Smooth muscle cell (in vitro differentiated cells): Measurements from ENCODE around the gene NCOA6. TPM values are rescaled to one million over a fixed set of nuclear protein-coding genes. Genes with fewer than 3 reads are reported as not detected.

Experiments
- DNase-seq: peaks from one replicate; lab custom pipeline; 2025; ENCODE audit not compliant: unreplicated experiment; lab: John Stamatoyannopoulos, UW
- H2AFZ ChIP-seq: fragments of 200-600 bp; sonication (generic); 2 replicates; pipeline ENCODE4 v1.6.0; 2016; ENCODE audit warnings: antibody characterized with exemption, low read depth, mild to moderate bottlenecking
- H3F3A ChIP-seq: fragments of 200-600 bp; sonication (generic); 2 replicates; pipeline ENCODE4 v1.6.0; 2017; ENCODE audit warnings: antibody characterized with exemption, low read depth
- H3K27ac ChIP-seq: fragments of 200-600 bp; sonication (generic); 2 replicates; pipeline ENCODE4 v1.5.1; 2016; ENCODE audit warnings: low read depth, mild to moderate bottlenecking
- H3K27me3 ChIP-seq: fragments of 200-600 bp; sonication (generic); 2 replicates; pipeline ENCODE4 v1.6.1; 2016; ENCODE audit warnings: low read depth, mild to moderate bottlenecking
- H3K36me3 ChIP-seq: fragments of 200-600 bp; sonication (generic); 2 replicates; pipeline ENCODE4 v1.5.1; 2016; ENCODE audit warnings: low read depth
- H3K4me1 ChIP-seq: fragments of 200-600 bp; sonication (generic); 2 replicates; pipeline ENCODE4 v1.5.1; 2016; ENCODE audit warnings: low read depth
- H3K4me2 ChIP-seq: fragments of 200-600 bp; sonication (generic); 2 replicates; pipeline ENCODE4 v1.6.0; 2016; ENCODE audit warnings: mild to moderate bottlenecking
- H3K4me3 ChIP-seq: fragments of 200-600 bp; sonication (generic); 2 replicates; pipeline ENCODE4 v1.5.1; 2016; ENCODE audit warnings: mild to moderate bottlenecking
- H3K79me2 ChIP-seq: fragments of 200-600 bp; sonication (generic); 2 replicates; pipeline ENCODE4 v1.6.0; 2016; ENCODE audit warnings: low read depth, mild to moderate bottlenecking
- H3K9ac ChIP-seq: fragments of 200-600 bp; sonication (generic); 2 replicates; pipeline ENCODE4 v1.6.0; 2016; ENCODE audit warnings: low read depth
- H3K9me3 ChIP-seq: fragments of 200-600 bp; sonication (generic); replicated peaks from 2 replicates; pipeline ENCODE4 v1.5.1; 2016; ENCODE audit warnings: low read depth
- H4K20me1 ChIP-seq: fragments of 200-600 bp; sonication (generic); 2 replicates; pipeline ENCODE4 v1.6.0; 2016; ENCODE audit warnings: low read depth
- WGBS: methylation state at CpG from one replicate; pipeline ENCODE4 v1.1.7; 2016; ENCODE audit warnings: low lambda C conversion rate; 5-methylcytosine and 5-hydroxymethylcytosine counted together
- polyA plus RNA-seq: library from polyadenylated mRNA; unstranded; fragments of >200 nt; fragmentation: Nextera tagmentation; extraction: Ambion mirVana; gene quantifications from 2 replicates; pipeline ENCODE4 v1.2.1, GENCODE V29; 2016
- total RNA-seq: library from RNA; depleted of rRNA; stranded (reverse); fragments of >200 nt; gene quantifications from 2 replicates; pipeline ENCODE4 v1.2.3, GENCODE V29; 2014
- TF ChIP-seq, protein P1 (sequence below): fragments of 200-600 bp; sonication (generic); IDR thresholded peaks from 2 replicates; pipeline ENCODE4 v1.5.1; 2017; ENCODE audit warnings: borderline replicate concordance, mild to moderate bottlenecking, antibody characterized with exemption; ENCODE audit not compliant: insufficient read depth, poor library complexity, severe bottlenecking

Gene NCOA6
- total and polyA plus RNA-seq, 2 experiments from 2014 or later, result 15.6 to 19.0 TPM

DNA sequence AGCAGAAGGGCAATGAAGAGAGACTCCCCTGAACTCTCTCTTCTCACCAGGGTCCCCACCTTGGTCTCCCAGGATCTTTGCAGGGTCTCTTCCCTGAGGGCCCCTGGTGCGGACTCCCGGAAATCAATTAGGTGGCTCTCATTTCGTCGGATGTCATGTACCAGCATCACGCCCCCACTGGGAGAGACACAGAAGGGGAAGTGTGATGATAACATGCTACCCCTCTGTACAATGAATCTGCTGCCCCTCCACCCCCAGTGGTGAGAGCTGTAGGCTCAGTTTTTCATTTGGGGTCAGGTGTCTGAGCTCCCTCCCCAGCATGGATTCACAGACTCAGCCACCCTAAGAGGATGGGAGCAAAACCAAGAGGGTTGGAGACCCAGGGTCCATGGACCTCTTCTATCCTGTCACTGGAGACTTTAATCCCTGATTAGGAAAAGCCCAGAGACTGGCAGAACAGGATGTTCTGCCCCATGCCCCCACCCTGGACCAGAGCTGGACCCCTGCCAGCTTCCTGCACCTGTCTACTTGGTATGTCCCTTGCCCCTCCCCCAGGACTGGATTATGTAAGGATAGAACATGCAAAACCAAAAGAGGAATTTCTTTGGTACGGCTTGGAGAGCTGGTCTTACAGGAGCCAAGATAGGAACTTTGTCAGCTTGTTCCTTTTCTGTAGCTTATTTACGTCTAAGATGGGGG, 36.1 kb upstream of the NCOA6 start:
- H3K79me2 ChIP-seq, result no peaks in the 10 kb centered on the region
- H3K4me2 ChIP-seq, result no peak overlapping the region
- H4K20me1 ChIP-seq, result no peaks in the 10 kb centered on the region
- no peak overlapping the region for H2AFZ ChIP-seq
- DNase-seq, result no peak
- TF ChIP-seq, protein P1, sequence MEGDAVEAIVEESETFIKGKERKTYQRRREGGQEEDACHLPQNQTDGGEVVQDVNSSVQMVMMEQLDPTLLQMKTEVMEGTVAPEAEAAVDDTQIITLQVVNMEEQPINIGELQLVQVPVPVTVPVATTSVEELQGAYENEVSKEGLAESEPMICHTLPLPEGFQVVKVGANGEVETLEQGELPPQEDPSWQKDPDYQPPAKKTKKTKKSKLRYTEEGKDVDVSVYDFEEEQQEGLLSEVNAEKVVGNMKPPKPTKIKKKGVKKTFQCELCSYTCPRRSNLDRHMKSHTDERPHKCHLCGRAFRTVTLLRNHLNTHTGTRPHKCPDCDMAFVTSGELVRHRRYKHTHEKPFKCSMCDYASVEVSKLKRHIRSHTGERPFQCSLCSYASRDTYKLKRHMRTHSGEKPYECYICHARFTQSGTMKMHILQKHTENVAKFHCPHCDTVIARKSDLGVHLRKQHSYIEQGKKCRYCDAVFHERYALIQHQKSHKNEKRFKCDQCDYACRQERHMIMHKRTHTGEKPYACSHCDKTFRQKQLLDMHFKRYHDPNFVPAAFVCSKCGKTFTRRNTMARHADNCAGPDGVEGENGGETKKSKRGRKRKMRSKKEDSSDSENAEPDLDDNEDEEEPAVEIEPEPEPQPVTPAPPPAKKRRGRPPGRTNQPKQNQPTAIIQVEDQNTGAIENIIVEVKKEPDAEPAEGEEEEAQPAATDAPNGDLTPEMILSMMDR, result no peak
- peaks cover 8% of the 10 kb centered on the region for H3K36me3 ChIP-seq
- no peak overlapping the region for H3K27ac ChIP-seq
- H3K4me3 ChIP-seq, result no peak overlapping the region
- H3K9ac ChIP-seq, result no peak overlapping the region
- no peaks in the 10 kb centered on the region for H3F3A ChIP-seq
- no peaks in the 10 kb centered on the region for H3K27me3 ChIP-seq
- no peaks in the 10 kb centered on the region for H3K4me1 ChIP-seq
- WGBS, result 95% methylated on average over 7 of the region's 7 CpGs
- no peaks in the 10 kb centered on the region for H3K9me3 ChIP-seq

DNA sequence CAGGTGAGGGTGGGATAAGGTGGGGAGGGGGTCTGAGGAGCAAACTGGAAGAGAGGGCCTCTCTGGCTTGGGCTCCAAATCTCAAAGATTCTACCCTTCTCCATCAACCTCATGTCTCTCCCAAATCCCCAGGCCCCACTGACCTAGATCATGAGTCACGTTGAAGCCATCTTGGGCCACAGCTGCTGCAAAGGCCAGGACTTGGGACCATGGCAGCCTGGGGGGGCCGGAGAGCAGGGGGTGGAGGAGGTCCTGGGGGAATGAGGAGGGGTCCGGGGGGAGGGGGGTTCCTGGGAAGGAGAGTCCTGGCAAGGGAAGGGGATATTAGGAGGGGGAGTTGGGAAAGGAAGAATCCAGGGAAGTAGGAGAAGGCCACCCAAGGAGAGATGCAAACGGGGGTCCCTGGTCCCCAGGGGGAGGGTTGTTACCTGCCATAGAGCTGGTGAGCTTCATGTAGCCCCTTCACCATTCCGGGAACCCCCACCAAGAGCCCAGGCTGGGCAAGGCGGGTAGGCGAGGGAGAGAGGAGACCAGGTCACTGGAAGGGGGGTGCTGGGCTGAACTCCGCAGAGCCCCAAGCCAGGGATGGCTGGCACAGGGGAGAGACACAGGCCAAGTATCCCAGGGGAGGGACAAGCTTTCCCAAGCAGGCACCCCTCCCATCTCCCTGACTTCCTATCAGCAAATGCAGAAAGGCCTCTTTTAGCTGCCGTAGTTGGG, 34.5 kb upstream of the NCOA6 start:
- H3K9me3 ChIP-seq, result no peaks in the 10 kb centered on the region
- TF ChIP-seq, protein P1, result no peak
- H3K9ac ChIP-seq, result no peak overlapping the region
- H3K27me3 ChIP-seq, result no peaks in the 10 kb centered on the region
- H3K4me2 ChIP-seq, result no peak overlapping the region
- WGBS, result 97% methylated on average over 7 of the region's 9 CpGs
- no peak overlapping the region for H3K4me3 ChIP-seq
- no peaks in the 10 kb centered on the region for H3F3A ChIP-seq
- H2AFZ ChIP-seq, result no peak overlapping the region
- H3K4me1 ChIP-seq, result no peaks in the 10 kb centered on the region
- H3K36me3 ChIP-seq, result peaks cover 8% of the 10 kb centered on the region
- no peak for DNase-seq
- H3K27ac ChIP-seq, result no peak overlapping the region
- no peaks in the 10 kb centered on the region for H4K20me1 ChIP-seq
- H3K79me2 ChIP-seq, result no peaks in the 10 kb centered on the region

DNA sequence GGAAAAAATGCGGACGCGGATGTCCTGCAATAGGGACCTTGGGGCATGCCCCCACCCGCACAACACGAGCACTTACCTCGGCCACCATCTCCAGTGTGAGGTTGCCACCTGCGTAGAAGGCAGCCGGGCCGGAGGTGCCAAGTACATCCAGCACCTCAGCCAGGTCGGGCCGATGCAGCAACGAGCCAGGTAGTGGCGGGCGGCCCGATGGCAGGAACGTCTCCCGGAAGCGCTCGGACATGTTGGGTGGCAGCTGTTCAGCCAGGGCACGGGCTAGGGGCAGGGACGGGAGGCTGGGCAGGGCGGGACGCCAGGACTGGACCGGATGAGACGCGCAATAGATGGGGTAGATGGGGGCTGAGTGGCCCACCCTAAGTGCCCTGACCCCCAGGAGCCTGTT, 33.9 kb upstream of the NCOA6 start:
- no peaks in the 10 kb centered on the region for H3F3A ChIP-seq
- no peaks in the 10 kb centered on the region for H4K20me1 ChIP-seq
- no peaks in the 10 kb centered on the region for H3K27me3 ChIP-seq
- H3K9ac ChIP-seq, result no peak overlapping the region
- H3K79me2 ChIP-seq, result no peaks in the 10 kb centered on the region
- no peak overlapping the region for H3K4me3 ChIP-seq
- WGBS, result 97% methylated on average over 26 of the region's 26 CpGs
- TF ChIP-seq, protein P1, result no peak
- no peaks in the 10 kb centered on the region for H3K4me1 ChIP-seq
- H2AFZ ChIP-seq, result no peak overlapping the region
- H3K4me2 ChIP-seq, result no peak overlapping the region
- no peak overlapping the region for H3K27ac ChIP-seq
- peaks cover 8% of the 10 kb centered on the region for H3K36me3 ChIP-seq
- no peak for DNase-seq
- H3K9me3 ChIP-seq, result no peaks in the 10 kb centered on the region
